HL-60 (cell line): ENCODE measurements around the gene SHROOM3.
A peak's percentile ranks its signal among the peaks of the same experiment; 100 is the strongest.

ENCODE experiments used
- DNase-seq, 2 experiments: peaks; one replicate each; pipeline ENCODE4 v3.0.0-alpha.2; 2010 to 2020; ENCODE audit warnings: low read depth in 1 of 2, low spot score in 1 of 2
- H3K27ac ChIP-seq: fragments of 250-450 bp; sonication (Bioruptor Pico); replicated peaks from 2 replicates; pipeline ENCODE4 v1.5.1; 2020; ENCODE audit warnings: mild to moderate bottlenecking, moderate library complexity
- H3K27me3 ChIP-seq: fragments of 250-450 bp; sonication (Bioruptor Pico); 2 replicates; pipeline ENCODE4 v1.5.1; 2021; ENCODE audit warnings: mild to moderate bottlenecking, moderate library complexity; ENCODE audit not compliant: insufficient read depth, poor library complexity, severe bottlenecking
- H3K4me3 ChIP-seq: replicated peaks from 2 replicates; pipeline ENCODE4 v1.5.1; 2011; ENCODE audit warnings: mild to moderate bottlenecking, control low read depth, low read length; ENCODE audit not compliant: insufficient read depth
- CTCF ChIP-seq: IDR thresholded peaks from one replicate; pipeline ENCODE4 v1.5.1; 2011; ENCODE audit warnings: low read length, control low read depth, inconsistent platforms; ENCODE audit not compliant: insufficient read depth
- GABPA ChIP-seq: IDR thresholded peaks from 2 replicates; pipeline ENCODE4 v1.6.1; 2012; ENCODE audit warnings: low read depth
- POLR2AphosphoS5 ChIP-seq: IDR thresholded peaks from 2 replicates; pipeline ENCODE4 v1.6.1; 2012; ENCODE audit warnings: low read depth
- REST ChIP-seq: IDR thresholded peaks from 2 replicates; pipeline ENCODE4 v1.6.1; 2012; ENCODE audit warnings: low read depth; ENCODE audit not compliant: insufficient replicate concordance
- SPI1 ChIP-seq: IDR thresholded peaks from 2 replicates; pipeline ENCODE4 v1.6.1; 2012; ENCODE audit warnings: low read depth, mild to moderate bottlenecking, borderline replicate concordance

The SHROOM3 gene

GRCh38 chr4:76426272-76426671 is 8.8 kb upstream of the SHROOM3 start:
- H3K27ac ChIP-seq: no peak overlapping the region
- DNase-seq: no peak
- H3K27me3 ChIP-seq: no peaks in the 10 kb centered on the region
- TF ChIP-seq REST (no peak), CTCF (no peak), SPI1 (no peak), GABPA (no peak), POLR2AphosphoS5 (no peak)
- H3K4me3 ChIP-seq: no peak overlapping the region

GRCh38 chr4:76429636-76430035 is 5.4 kb upstream of the SHROOM3 start:
- Histone ChIP-seq H3K4me3 (no peak overlapping the region), H3K27ac (no peak overlapping the region), H3K27me3 (peaks cover 5% of the 10 kb centered on the region)
- peak in 1 of 2 experiments; percentile 36 for DNase-seq
- TF ChIP-seq SPI1 (peak; percentile 97), REST (no peak), GABPA (no peak)

- Histone ChIP-seq H3K27ac (no peak overlapping the region), H3K27me3 (peaks cover 9% of the 10 kb centered on the region), H3K4me3 (no peak overlapping the region)
- no peak for TF ChIP-seq SPI1
- peak; percentile 24 for TF ChIP-seq CTCF
- TF ChIP-seq POLR2AphosphoS5: no peak
- DNase-seq: no peak
Measured at GRCh38 chr4:76430519-76431388, 4.3 kb upstream of the SHROOM3 start.

- no peak for DNase-seq
- Histone ChIP-seq H3K4me3 (no peak overlapping the region), H3K27ac (no peak overlapping the region), H3K27me3 (peaks cover 28% of the 10 kb centered on the region)
- TF ChIP-seq POLR2AphosphoS5 (no peak), GABPA (no peak), REST (no peak), CTCF (no peak)
Measured at GRCh38 chr4:76435528-76436319, 695 bp downstream of the SHROOM3 start.
